ENCODE data around the gene ZNF682.

- TF ChIP-seq CTCF (conservative IDR thresholded peaks at IDR 0.05; ENCODE audit: low read depth in 2 of 2): no peak
- TF ChIP-seq EZH2 (IDR thresholded peaks at IDR 0.05; ENCODE audit: low read depth, unreplicated experiment): no peak
- no peak for TF ChIP-seq EZH2phosphoT487 (IDR thresholded peaks at IDR 0.05; ENCODE audit: unreplicated experiment)
- TF ChIP-seq ETS1 (IDR thresholded peaks at IDR 0.05): no peak
- no peak for TF ChIP-seq POLR2AphosphoS5 (IDR thresholded peaks at IDR 0.05; ENCODE audit: low read depth)
- TF ChIP-seq CREB1 (CRISPR knock-in tag; IDR thresholded peaks at IDR 0.05; ENCODE audit: low read depth): no peak
- no peak for TF ChIP-seq ZNF331 (CRISPR knock-in tag; IDR thresholded peaks at IDR 0.05; ENCODE audit: low read depth)
- TF ChIP-seq REST (IDR thresholded peaks at IDR 0.05; ENCODE audit: unreplicated experiment): no peak
- TF ChIP-seq NANOG (IDR thresholded peaks at IDR 0.05; ENCODE audit: borderline replicate concordance): no peak
- no peak for TF ChIP-seq JUNB (IDR thresholded peaks at IDR 0.05; ENCODE audit: unreplicated experiment)
Observed at GRCh38 chr19:19964416-19964815, 74.9 kb downstream of the ZNF682 start.
